IMR-90 (cell line): ENCODE data around the gene C11orf58. TPM values are rescaled to one million over a fixed set of nuclear protein-coding genes. Genes with fewer than 3 reads are reported as not detected.

Source experiments
- ATAC-seq: fragments of 200-7000 bp; cut with Tn5 transposase; 2 replicates; pipeline ENCODE4 v1.9.1; 2020; ENCODE audit warnings: low read depth, mild to moderate bottlenecking, moderate library complexity
- BruUV-seq: library from RNA; stranded (reverse); fragments of 400-500 nt; replicated peaks from 2 replicates; lab custom pipeline; 2021; lab: Mats Ljungman, UMichigan
- CTCF ChIA-PET: fragments of 300-600 bp; formaldehyde crosslinking; extraction: SDS; loops from one replicate; lab custom pipeline; 2021; ENCODE audit warnings: antibody characterized with exemption; lab: Yijun Ruan, JAX
- POLR2A ChIA-PET: fragments of 300-600 bp; sonication (Branson Sonifier 250); formaldehyde crosslinking; loops from one replicate; lab custom pipeline; 2022; ENCODE audit warnings: antibody characterized with exemption; ENCODE audit not compliant: unreplicated experiment; lab: Charles Lee
- DNase-seq: peaks from one replicate; pipeline ENCODE4 v3.0.0; 2013
- H2AFZ ChIP-seq: replicated peaks from 2 replicates; pipeline ENCODE3; 2013; ENCODE audit warnings: low read length, mild to moderate bottlenecking; ENCODE audit not compliant: poor library complexity
- H2AK5ac ChIP-seq: 2 replicates; pipeline ENCODE4 v1.6.1; 2013; ENCODE audit warnings: low read depth, low read length, inconsistent platforms
- H2AK9ac ChIP-seq: replicated peaks from 2 replicates; pipeline ENCODE3; 2013; ENCODE audit warnings: mild to moderate bottlenecking, low read depth, low read length, moderate library complexity; ENCODE audit not compliant: poor library complexity
- H2BK120ac ChIP-seq: 2 replicates; pipeline ENCODE4 v1.6.1; 2013; ENCODE audit warnings: low read depth, low read length, inconsistent platforms
- H2BK15ac ChIP-seq: 3 replicates; pipeline ENCODE4 v1.6.1; 2013; ENCODE audit warnings: low read depth, low read length, inconsistent platforms
- H2BK20ac ChIP-seq: 2 replicates; pipeline ENCODE4 v1.6.1; 2013; ENCODE audit warnings: low read depth, mild to moderate bottlenecking, inconsistent platforms, low read length, moderate library complexity
- H2BK5ac ChIP-seq: 2 replicates; pipeline ENCODE4 v1.6.1; 2013; ENCODE audit warnings: mild to moderate bottlenecking, low read depth, low read length, inconsistent platforms; ENCODE audit not compliant: poor library complexity, severe bottlenecking
- H3K14ac ChIP-seq: replicated peaks from 2 replicates; pipeline ENCODE4 v1.6.1; 2013; ENCODE audit warnings: low read depth, low read length, inconsistent platforms
- H3K18ac ChIP-seq: 2 replicates; pipeline ENCODE4 v1.6.1; 2013; ENCODE audit warnings: low read depth, low read length, control low read depth
- H3K23ac ChIP-seq: 2 replicates; pipeline ENCODE4 v1.6.1; 2013; ENCODE audit warnings: low read depth, low read length, inconsistent platforms
- H3K27ac ChIP-seq: 2 replicates; pipeline ENCODE4 v1.5.1; 2013; ENCODE audit warnings: mild to moderate bottlenecking, control low read depth, low read length; ENCODE audit not compliant: insufficient read depth
- H3K27me3 ChIP-seq: 2 replicates; pipeline ENCODE4 v1.6.1; 2013; ENCODE audit warnings: low read length; ENCODE audit not compliant: control insufficient read depth, insufficient read depth
- H3K36me3 ChIP-seq: 2 replicates; pipeline ENCODE4 v1.6.1; 2013; ENCODE audit warnings: low read length, mixed read lengths; ENCODE audit not compliant: control insufficient read depth, insufficient read depth
- H3K4ac ChIP-seq: 2 replicates; pipeline ENCODE4 v1.6.1; 2013; ENCODE audit warnings: low read depth, low read length, inconsistent platforms
- H3K4me1 ChIP-seq: 2 replicates; pipeline ENCODE4 v1.6.1; 2013; ENCODE audit warnings: low read length, mixed read lengths; ENCODE audit not compliant: control insufficient read depth, insufficient read depth
- H3K4me2 ChIP-seq: 2 replicates; pipeline ENCODE4 v1.6.1; 2013; ENCODE audit warnings: low read depth, mild to moderate bottlenecking, control low read depth, low read length, moderate library complexity
- H3K4me3 ChIP-seq: 2 replicates; pipeline ENCODE4 v1.5.1; 2013; ENCODE audit warnings: low read depth, mild to moderate bottlenecking, control low read depth, low read length, moderate library complexity; ENCODE audit not compliant: insufficient read depth
- H3K56ac ChIP-seq: 2 replicates; pipeline ENCODE4 v1.6.1; 2013; ENCODE audit warnings: low read length, inconsistent platforms; ENCODE audit not compliant: insufficient read depth; ENCODE audit errors: extremely low read depth
- H3K79me1 ChIP-seq, 2 experiments: 2 replicates each; pipeline ENCODE4 v1.6.1; 2013; ENCODE audit warnings: low read length in 2 of 2, inconsistent platforms in 1 of 2, low read depth in 1 of 2
- H3K9ac ChIP-seq: 2 replicates; pipeline ENCODE4 v1.6.1; 2013; ENCODE audit warnings: low read depth, low read length, control low read depth
- H3K9me1 ChIP-seq: 2 replicates; pipeline ENCODE4 v1.6.1; 2013; ENCODE audit warnings: low read length, inconsistent platforms; ENCODE audit not compliant: insufficient read depth
- H3K9me3 ChIP-seq: 2 replicates; pipeline ENCODE4 v1.6.1; 2013; ENCODE audit warnings: low read length; ENCODE audit not compliant: control insufficient read depth, insufficient read depth
- H4K20me1 ChIP-seq: 2 replicates; pipeline ENCODE4 v1.6.1; 2013; ENCODE audit warnings: low read length, inconsistent platforms; ENCODE audit not compliant: insufficient read depth
- H4K5ac ChIP-seq: 2 replicates; pipeline ENCODE4 v1.6.1; 2013; ENCODE audit warnings: mild to moderate bottlenecking, low read depth, low read length, control low read depth
- H4K8ac ChIP-seq, 2 experiments: 2 replicates each; pipeline ENCODE4 v1.6.1; 2013; ENCODE audit warnings: low read depth in 2 of 2, low read length in 2 of 2, control low read depth in 1 of 2, inconsistent platforms in 1 of 2
- H4K91ac ChIP-seq: 2 replicates; pipeline ENCODE4 v1.6.1; 2013; ENCODE audit warnings: low read depth, low read length, inconsistent platforms; ENCODE audit not compliant: insufficient read depth
- POLR2A ChIP-seq: IDR thresholded peaks from 2 replicates; pipeline ENCODE4 v1.6.1; 2012; ENCODE audit warnings: mild to moderate bottlenecking, low read depth, low read length
- RAD21 ChIP-seq: IDR thresholded peaks from 2 replicates; pipeline ENCODE4 v1.6.1; 2012; ENCODE audit warnings: low read length, improper control_type of control experiment
- WGBS, 2 experiments: methylation state at CpG; one replicate each; pipeline versions ENCODE4 v1.1.5 to v1.1.7; 2013; ENCODE audit warnings: missing lambda C conversion rate in 2 of 2; ENCODE audit not compliant: insufficient read length in 1 of 2; ENCODE audit errors: extremely low coverage in 2 of 2; 5-methylcytosine and 5-hydroxymethylcytosine counted together
- dilution Hi-C: fragments of 300-500 bp; cut with HindIII; formaldehyde crosslinking; loops from one replicate; pipeline ENCODE4 v1.14.3; 2018; ENCODE audit warnings: low sequenced_read_pairs; ENCODE audit not compliant: unreplicated experiment
- in situ Hi-C: fragments of 300-500 bp; cut with MboI; formaldehyde crosslinking; loops from 3 replicates; pipeline ENCODE4 v1.14.3; 2019; ENCODE audit warnings: low sequenced_read_pairs, inconsistent platforms, mixed read lengths
- intact Hi-C: fragments of 100-400 bp; cut with micrococcal nuclease; formaldehyde crosslinking; loops from 2 replicates; pipeline ENCODE4 v1.10.0; 2022
- polyA plus RNA-seq, 3 experiments: library from polyadenylated mRNA; depleted of rRNA; stranded (reverse); fragments of >200 nt; gene quantifications; 2 replicates each; pipeline ENCODE4 v1.2.3, GENCODE V29; 2012; ENCODE audit warnings: low replicate concordance in 1 of 3
- total RNA-seq: library from RNA; depleted of rRNA; stranded (reverse); fragments of >200 nt; gene quantifications from 2 replicates; pipeline ENCODE4 v1.2.3, GENCODE V29; 2012

C11orf58 gene
- total and polyA plus RNA-seq, 2 of the 4 experiments (the other 2 are of a cell fraction): 53.8 to 67.8 TPM

DNA sequence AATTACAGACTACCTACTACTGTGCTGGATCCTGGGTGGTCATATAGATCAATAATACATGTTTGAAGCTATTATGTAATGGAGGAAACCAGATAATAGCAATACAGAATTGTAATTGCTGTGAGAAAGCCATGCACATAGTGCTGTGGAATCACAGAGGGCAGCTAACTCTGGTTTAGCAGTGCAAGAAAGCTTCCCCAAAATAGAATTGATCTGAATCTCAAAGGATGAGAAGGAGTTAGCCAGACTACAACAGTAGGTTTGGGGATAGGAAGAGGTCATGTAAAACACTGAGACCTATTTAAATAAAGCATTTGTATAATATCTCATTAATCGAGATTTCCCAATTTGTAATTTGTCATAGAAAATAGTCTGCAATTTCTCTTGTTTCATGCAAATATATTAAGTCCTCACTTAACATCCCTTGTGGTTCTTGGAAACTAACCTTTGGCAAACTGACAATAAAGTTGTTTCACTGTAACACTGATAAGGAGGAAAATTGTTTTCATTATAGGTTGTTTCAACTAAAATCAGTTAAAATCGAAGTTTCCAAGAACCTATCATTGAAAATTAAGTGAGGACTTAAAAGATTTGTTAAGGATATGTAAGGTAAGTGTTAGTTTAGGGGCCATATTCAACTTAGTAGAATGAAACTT is 7.6 kb downstream of the C11orf58 start:
- peaks cover 23% of the 10 kb centered on the region; the same call in 1 of the 2 replicates for H4K20me1 ChIP-seq
- no peak overlapping the region for H2BK15ac ChIP-seq
- no peak overlapping the region for H2BK120ac ChIP-seq
- no peak overlapping the region for H4K5ac ChIP-seq
- in situ Hi-C loops (no loop called here), intact Hi-C loops (no loop called here), dilution Hi-C loops (no loop called here)
- no TSS peak for BruUV-seq
- no peak overlapping the region for H2AK9ac ChIP-seq
- H2AK5ac ChIP-seq: no peak overlapping the region
- H3K4me1 ChIP-seq: no peaks in the 10 kb centered on the region
- peaks cover 33 to 37% of the 10 kb centered on the region in 2 experiments for H3K79me1 ChIP-seq
- H3K27me3 ChIP-seq: no peaks in the 10 kb centered on the region
- no peak overlapping the region for H2BK5ac ChIP-seq
- H3K36me3 ChIP-seq: peaks cover 37% of the 10 kb centered on the region
- WGBS, 2 experiments: no CpG with 5 or more reads among the region's 2 CpGs
- H3K4me2 ChIP-seq: no peak overlapping the region
- no peak overlapping the region for H3K56ac ChIP-seq
- no peak overlapping the region for H4K91ac ChIP-seq
- H3K9me3 ChIP-seq: no peaks in the 10 kb centered on the region
- H4K8ac ChIP-seq: no peak overlapping the region
- peaks cover 3% of the 10 kb centered on the region; the same call in 1 of the 2 replicates for H3K9me1 ChIP-seq
- H3K4me3 ChIP-seq: no peak overlapping the region
- H3K27ac ChIP-seq: no peak overlapping the region
- no peak overlapping the region for H2AFZ ChIP-seq
- H3K4ac ChIP-seq: no peak overlapping the region
- TF ChIP-seq POLR2A (no peak), RAD21 (no peak)
- H3K9ac ChIP-seq: no peak overlapping the region
- H3K14ac ChIP-seq: no peak overlapping the region
- no peak overlapping the region for H3K23ac ChIP-seq
- CTCF ChIA-PET: no interaction called here
- H2BK20ac ChIP-seq: no peak overlapping the region
- POLR2A ChIA-PET: no interaction called here
- H3K18ac ChIP-seq: no peak overlapping the region
- DNase-seq (no peak), ATAC-seq (no peak)
